Peyer's patch (tissue), 4 donors: ENCODE results near the gene NTF3.

ENCODE experiments used
- CTCF ChIP-seq, 6 experiments: fragments of 450-650 bp in 4 of 6; fragments of 200-600 bp in 2 of 6; sonication (generic) in 1 of 6; IDR thresholded peaks; one replicate each; pipeline ENCODE4 v1.5.1; 2017 to 2019; ENCODE audit warnings: antibody characterized with exemption in 6 of 6, mild to moderate bottlenecking in 3 of 6, moderate library complexity in 1 of 6
- POLR2A ChIP-seq, 2 donors: fragments of 450-650 bp; IDR thresholded peaks; one replicate each; pipeline ENCODE4 v1.5.1; 2017; ENCODE audit warnings: antibody characterized with exemption in 2 of 2, mild to moderate bottlenecking in 2 of 2, moderate library complexity in 2 of 2

GRCh38 chr12:5489017-5489416 is 57.1 kb downstream of the NTF3 start:
- TF ChIP-seq POLR2A (IDR thresholded peaks at IDR 0.05) (no peak), CTCF (IDR thresholded peaks at IDR 0.05) (no peak)
